ENCODE results near the gene CRYBG1.

Gene CRYBG1, protein sequence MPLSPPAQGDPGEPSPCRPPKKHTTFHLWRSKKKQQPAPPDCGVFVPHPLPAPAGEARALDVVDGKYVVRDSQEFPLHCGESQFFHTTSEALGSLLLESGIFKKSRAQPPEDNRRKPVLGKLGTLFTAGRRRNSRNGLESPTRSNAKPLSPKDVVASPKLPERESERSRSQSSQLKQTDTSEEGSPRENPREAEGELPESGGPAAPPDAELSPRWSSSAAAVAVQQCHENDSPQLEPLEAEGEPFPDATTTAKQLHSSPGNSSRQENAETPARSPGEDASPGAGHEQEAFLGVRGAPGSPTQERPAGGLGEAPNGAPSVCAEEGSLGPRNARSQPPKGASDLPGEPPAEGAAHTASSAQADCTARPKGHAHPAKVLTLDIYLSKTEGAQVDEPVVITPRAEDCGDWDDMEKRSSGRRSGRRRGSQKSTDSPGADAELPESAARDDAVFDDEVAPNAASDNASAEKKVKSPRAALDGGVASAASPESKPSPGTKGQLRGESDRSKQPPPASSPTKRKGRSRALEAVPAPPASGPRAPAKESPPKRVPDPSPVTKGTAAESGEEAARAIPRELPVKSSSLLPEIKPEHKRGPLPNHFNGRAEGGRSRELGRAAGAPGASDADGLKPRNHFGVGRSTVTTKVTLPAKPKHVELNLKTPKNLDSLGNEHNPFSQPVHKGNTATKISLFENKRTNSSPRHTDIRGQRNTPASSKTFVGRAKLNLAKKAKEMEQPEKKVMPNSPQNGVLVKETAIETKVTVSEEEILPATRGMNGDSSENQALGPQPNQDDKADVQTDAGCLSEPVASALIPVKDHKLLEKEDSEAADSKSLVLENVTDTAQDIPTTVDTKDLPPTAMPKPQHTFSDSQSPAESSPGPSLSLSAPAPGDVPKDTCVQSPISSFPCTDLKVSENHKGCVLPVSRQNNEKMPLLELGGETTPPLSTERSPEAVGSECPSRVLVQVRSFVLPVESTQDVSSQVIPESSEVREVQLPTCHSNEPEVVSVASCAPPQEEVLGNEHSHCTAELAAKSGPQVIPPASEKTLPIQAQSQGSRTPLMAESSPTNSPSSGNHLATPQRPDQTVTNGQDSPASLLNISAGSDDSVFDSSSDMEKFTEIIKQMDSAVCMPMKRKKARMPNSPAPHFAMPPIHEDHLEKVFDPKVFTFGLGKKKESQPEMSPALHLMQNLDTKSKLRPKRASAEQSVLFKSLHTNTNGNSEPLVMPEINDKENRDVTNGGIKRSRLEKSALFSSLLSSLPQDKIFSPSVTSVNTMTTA (N-terminal part only)

DNA sequence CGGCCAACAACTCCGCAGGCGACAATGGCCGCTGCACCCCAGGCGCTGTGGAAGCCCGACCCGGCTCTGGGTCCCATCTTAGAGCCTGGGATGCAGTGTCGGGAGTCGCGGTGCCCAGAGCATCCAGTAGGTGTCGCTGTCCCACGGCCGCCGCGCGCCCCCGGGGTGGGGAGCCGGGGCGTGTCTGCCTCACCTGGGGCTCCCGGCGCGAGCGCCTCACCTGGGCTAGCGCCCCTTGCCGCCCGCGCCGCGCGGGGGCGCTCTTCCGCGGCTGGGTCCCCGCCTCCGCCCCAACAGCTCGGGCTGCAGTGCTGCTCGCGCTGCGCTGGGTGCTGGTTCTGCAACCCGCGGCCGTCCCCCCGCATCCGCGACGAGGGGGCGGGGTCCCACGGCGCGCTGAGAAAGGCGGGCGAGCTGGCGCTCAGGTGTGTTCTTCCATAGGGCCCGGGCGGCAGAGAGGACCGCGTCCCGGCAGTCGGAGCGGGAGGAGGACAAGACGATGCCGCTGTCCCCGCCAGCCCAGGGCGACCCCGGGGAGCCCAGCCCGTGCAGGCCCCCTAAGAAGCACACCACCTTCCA is at the start of gene CRYBG1:
CRYBG1 (plus strand) TSS at position 308 of the 579 bp plus-strand sequence; CDS start at position 500, 192 bp downstream.
- Mint-ChIP-seq H3K4me1 (ENCODE audit: low read depth) (peaks cover 10% of the 10 kb centered on the region), H3K27me3 (peaks cover 36% of the 10 kb centered on the region), H3K36me3 (no peaks in the 10 kb centered on the region), H3K4me3 (peak within 1 kb of the TSS; percentile 78), H3K27ac (no peak within 1 kb of the TSS), H3K9me3 (ENCODE audit: low read depth) (no peaks in the 10 kb centered on the region)

DNA sequence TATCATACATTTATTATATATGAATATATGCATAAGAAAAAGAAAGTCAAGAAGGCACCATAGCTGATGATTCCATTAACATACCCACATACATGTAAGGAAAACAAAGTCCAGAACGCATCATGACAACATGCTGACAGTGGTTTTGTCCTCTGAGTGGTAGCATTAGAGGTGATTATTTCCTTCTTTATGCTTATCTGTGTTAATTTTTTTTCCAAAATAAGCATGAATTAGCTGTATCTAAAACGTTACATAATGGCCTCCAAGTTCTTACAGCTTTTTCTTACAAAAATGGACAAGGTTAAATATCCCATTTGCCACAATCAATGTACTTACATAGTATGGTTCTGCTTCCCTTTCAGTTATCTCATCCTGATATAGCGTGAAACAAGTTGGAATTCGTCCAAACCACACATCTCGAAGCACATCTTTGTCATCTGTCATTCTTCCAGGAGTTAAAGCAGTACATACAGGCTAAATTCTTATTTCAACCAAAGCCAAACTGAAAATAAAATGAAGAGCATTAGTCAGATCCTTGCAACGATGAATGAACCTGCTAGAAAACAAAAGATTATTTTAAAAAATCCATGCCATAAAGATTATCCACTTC is 44.6 kb upstream of the CRYBG1 start:
- Mint-ChIP-seq H3K4me1 (ENCODE audit: low read depth) (peaks cover 77% of the 10 kb centered on the region), H3K36me3 (peaks cover 23% of the 10 kb centered on the region), H3K4me3 (no peak overlapping the region), H3K27ac (no peak overlapping the region), H3K27me3 (no peaks in the 10 kb centered on the region), H3K9me3 (ENCODE audit: low read depth) (no peaks in the 10 kb centered on the region)

DNA sequence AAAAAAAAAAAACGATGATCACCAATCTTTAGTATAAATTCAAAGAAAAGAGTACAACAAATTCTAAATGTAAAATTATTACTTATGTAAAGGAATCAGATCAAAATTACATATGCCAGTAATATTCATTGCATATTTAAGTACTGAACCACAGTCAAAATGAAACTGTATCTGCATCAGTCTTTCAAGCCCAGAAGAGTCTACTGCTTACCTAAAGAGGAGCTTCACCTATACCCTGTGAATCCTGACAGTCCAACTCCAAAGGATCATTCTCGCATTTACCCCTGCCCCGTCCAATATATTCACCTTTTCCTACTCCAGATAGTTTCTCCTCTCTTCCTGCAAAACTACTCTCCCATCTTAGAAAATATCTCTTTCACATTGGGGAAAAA is 44.1 kb upstream of the CRYBG1 start:
- Mint-ChIP-seq H3K27ac (no peak overlapping the region), H3K36me3 (peaks cover 19% of the 10 kb centered on the region), H3K4me1 (ENCODE audit: low read depth) (peaks cover 76% of the 10 kb centered on the region), H3K27me3 (no peaks in the 10 kb centered on the region), H3K9me3 (ENCODE audit: low read depth) (no peaks in the 10 kb centered on the region), H3K4me3 (no peak overlapping the region)

DNA sequence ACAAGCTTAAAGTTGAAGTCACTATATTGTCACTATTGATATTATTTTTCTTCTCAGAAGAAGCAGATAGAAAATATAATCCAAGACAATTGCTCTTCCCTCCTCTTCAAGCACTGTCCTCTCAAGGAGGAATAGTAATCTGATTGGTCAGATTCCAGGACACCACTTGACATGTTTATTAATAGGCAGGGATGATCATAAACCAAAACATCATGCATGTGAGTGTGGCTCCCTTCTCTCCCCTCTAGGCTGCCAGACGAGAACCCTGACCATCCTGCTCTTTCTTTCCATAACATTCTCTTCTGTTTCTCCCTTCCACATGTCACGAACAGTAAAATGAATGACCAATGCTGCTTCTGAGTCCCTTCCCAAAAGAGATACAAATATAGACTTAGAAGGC is 42.5 kb upstream of the CRYBG1 start:
- no peak overlapping the region for H3K4me3 Mint-ChIP-seq
- H3K27me3 Mint-ChIP-seq, result no peaks in the 10 kb centered on the region
- H3K9me3 Mint-ChIP-seq (ENCODE audit: low read depth), result no peaks in the 10 kb centered on the region
- peaks cover 10% of the 10 kb centered on the region for H3K36me3 Mint-ChIP-seq
- peaks cover 78% of the 10 kb centered on the region for H3K4me1 Mint-ChIP-seq (ENCODE audit: low read depth)
- H3K27ac Mint-ChIP-seq, result no peak overlapping the region

DNA sequence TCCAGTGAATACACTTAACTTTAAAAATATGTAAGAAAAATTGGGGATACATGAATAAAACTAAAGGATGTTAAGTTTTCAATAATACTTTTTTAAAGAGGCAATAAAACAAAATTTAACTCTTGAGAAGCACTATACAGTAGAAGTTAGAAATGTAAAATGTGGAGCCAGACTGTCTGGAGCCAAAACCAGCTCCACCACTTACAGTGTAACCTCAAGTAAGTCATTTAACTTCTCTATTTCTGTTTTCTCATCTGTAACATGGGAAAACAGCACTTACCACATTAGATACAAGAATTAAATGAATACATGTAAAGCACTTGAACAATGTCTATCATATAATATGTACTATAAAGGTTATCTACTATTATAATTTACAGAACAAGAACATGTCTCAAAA is 41.7 kb upstream of the CRYBG1 start:
- Mint-ChIP-seq H3K36me3 (peaks cover 8% of the 10 kb centered on the region), H3K27me3 (no peaks in the 10 kb centered on the region), H3K4me3 (no peak overlapping the region), H3K27ac (no peak overlapping the region), H3K4me1 (ENCODE audit: low read depth) (peaks cover 78% of the 10 kb centered on the region), H3K9me3 (ENCODE audit: low read depth) (no peaks in the 10 kb centered on the region)

DNA sequence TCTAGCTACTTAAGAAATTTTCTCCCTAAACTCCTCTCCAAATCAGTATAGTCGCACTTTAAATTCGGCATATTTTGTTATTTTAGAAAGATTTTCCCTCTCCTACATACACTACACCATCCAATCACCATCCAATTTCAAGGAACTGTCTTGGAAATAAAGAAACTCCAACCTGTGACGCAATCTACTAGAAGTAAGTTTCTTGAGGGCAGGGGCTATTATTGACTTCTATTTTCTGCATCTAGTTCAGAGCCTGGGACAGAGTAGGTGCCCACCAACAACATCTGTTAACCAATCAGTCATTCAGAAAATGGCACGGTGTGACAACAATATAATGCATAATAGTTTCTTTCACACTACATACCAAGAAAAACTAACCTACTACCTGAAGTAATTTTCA is 38.6 kb upstream of the CRYBG1 start:
- H3K27me3 Mint-ChIP-seq, result no peaks in the 10 kb centered on the region
- no peaks in the 10 kb centered on the region for H3K9me3 Mint-ChIP-seq (ENCODE audit: low read depth)
- no peak overlapping the region for H3K4me3 Mint-ChIP-seq
- H3K4me1 Mint-ChIP-seq (ENCODE audit: low read depth), result peaks cover 74% of the 10 kb centered on the region
- no peak overlapping the region for H3K27ac Mint-ChIP-seq
- H3K36me3 Mint-ChIP-seq, result peaks cover 2% of the 10 kb centered on the region

DNA sequence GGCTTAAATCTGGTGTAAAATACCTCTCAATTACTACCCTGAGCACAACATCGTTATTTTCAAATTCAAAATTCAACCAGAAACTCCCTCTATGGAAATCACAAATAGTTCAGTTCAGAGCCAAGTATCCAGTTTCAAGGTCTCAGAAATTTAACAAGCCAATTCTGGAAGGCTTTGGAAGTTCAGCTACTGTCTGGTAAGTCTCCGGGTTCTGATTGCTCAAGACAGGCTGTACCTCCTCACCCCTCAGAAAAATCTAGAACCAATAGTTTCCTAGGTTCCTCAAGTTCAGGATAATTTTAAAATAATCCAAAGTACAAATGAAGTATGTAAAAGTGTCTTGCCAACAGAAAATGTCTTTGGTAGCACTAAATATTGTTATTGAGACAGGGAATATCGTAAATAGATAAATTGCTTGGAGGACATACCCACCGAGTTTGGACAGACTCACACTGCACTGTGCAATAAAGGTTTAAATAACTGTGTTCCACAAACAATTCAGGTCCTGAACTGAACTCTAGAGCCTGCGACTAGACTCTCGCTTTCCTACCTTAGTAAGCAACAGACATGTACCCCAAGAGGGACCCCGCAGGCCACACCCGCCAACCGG is 35.7 kb upstream of the CRYBG1 start:
- Mint-ChIP-seq H3K27ac (peak overlapping the region; percentile 98), H3K4me1 (ENCODE audit: low read depth) (peaks cover 55% of the 10 kb centered on the region), H3K27me3 (peaks cover 2% of the 10 kb centered on the region), H3K36me3 (peaks cover 2% of the 10 kb centered on the region), H3K9me3 (ENCODE audit: low read depth) (no peaks in the 10 kb centered on the region), H3K4me3 (peak overlapping the region; percentile 99)

DNA sequence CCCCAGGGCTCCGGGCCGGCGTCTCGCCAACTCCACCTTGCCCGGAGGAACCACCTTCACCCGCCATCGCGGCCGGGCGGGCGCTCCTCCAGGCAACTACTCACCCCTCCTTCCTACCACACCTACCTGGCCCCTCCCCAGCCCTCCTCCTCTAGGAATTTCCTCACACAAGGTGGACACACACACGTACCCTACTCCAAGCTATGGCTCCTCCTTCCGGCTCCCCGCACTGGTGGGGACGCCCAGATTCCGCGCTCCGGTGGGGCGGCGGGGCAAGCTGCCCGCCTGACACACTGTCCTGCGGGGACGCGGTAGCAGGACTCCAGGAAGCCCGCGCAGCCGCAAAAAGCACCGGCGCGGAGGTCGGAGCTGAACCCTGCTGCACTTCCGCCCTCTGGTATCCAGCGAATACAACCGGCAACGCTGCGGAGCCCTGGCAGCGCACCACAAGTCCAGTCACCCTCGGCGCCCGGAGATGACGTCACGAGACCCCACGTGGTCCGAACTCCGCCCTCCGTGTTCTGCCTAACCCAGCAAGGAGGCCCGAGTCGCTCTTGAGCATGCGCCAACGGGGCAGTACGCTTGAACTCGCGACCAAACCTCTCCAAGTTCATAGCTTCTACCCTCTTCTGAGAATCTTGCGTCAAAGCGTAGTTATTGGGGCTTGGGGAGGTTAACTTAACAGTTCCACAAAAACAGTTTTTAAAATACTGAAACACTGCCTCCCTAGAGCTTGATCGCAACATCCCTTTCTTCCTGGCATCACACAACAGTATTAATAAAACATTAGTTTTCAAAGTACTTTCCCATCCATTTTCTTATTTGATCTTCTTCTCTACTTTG is 35.0 kb upstream of the CRYBG1 start, which contains the start of gene ATG5:
ATG5 (minus strand) TSS at position 425 of the 843 bp plus-strand sequence. CDS start 9,552 bp downstream, outside the sequence.
- H3K27me3 Mint-ChIP-seq, result peaks cover 4% of the 10 kb centered on the region
- peaks cover 48% of the 10 kb centered on the region for H3K4me1 Mint-ChIP-seq (ENCODE audit: low read depth)
- H3K36me3 Mint-ChIP-seq, result peaks cover 2% of the 10 kb centered on the region
- peak within 1 kb of the TSS; percentile 99 for H3K4me3 Mint-ChIP-seq
- H3K9me3 Mint-ChIP-seq (ENCODE audit: low read depth), result no peaks in the 10 kb centered on the region
- H3K27ac Mint-ChIP-seq, result peak within 1 kb of the TSS; percentile 98

DNA sequence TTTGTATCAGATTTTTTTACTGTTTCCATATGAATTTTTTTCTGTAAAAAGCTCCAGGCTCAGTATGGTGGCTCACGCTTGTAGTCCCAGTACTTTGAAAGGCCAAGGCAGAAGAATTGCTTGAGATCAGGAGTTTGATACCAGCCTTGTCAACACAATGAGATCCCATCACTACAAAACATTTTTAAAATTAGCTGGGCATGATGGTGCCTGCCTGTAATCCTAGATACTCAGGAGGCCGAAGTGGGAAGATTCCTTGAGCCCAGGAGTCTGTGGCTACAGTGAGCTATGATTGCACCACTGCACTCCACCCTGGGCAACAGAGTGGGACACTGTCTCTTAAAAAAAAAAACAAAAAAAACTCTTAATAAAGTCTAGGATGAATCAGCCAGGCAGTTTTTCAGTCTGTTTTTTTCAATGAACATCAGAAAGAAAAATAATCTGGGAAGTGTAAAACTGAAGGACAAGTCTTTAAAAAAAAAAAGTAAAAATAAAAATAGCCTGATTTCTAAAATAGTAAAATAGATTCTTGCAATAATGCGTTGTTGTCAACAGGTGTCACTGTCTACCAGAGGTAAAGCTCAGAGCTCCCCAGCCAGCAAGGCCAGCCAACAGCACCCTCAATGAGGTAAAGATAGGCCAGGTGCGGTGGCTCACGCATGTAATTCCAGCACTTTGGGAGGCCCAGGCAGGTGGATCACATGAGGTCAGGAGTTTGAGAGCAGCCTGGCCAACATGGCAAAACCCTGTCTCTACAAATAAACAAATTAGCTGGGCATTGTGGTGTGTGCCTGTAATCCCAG is 25.7 kb upstream of the CRYBG1 start:
- H3K4me3 Mint-ChIP-seq, result no peak overlapping the region
- H3K27ac Mint-ChIP-seq, result no peak overlapping the region
- peaks cover 2% of the 10 kb centered on the region for H3K36me3 Mint-ChIP-seq
- no peaks in the 10 kb centered on the region for H3K9me3 Mint-ChIP-seq (ENCODE audit: low read depth)
- H3K4me1 Mint-ChIP-seq (ENCODE audit: low read depth), result peaks cover 4% of the 10 kb centered on the region
- H3K27me3 Mint-ChIP-seq, result peaks cover 24% of the 10 kb centered on the region

DNA sequence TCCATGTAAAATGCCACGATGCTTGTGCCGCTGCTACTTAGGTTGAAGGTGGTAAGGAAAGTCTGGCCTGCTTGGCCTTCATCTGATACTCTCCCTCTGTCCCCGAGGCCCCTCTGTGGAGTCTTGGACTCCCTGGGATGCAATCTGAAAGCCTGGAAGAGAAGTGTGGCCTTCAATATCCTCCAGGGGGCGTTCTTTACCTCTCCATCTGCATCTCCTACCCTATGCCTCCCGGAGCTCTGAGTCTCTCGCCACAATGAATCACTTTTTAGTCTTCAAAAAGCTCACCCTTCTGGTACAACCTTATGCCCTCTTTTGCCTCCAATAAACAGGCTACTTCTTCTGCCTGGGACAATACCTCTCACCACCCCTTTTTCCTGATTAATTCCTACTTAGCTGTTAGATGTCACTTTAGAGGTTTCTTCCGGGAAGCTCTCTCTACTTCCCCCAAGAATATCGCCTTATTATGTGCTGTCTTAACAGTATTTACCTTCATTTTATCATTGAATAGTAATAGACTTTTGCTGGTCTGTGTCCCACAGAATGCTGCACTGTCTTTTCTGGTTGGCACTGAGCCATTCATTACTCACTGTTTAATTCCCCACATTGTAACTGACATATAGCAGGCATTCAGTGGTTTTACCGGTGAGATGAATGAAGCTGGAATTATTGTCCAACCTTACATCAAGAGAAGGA is 21.0 kb upstream of the CRYBG1 start:
- H3K27me3 Mint-ChIP-seq, result peaks cover 20% of the 10 kb centered on the region
- no peak overlapping the region for H3K27ac Mint-ChIP-seq
- peak overlapping the region; percentile 28 for H3K4me3 Mint-ChIP-seq
- peaks cover 2% of the 10 kb centered on the region for H3K36me3 Mint-ChIP-seq
- peaks cover 4% of the 10 kb centered on the region for H3K4me1 Mint-ChIP-seq (ENCODE audit: low read depth)
- no peaks in the 10 kb centered on the region for H3K9me3 Mint-ChIP-seq (ENCODE audit: low read depth)

DNA sequence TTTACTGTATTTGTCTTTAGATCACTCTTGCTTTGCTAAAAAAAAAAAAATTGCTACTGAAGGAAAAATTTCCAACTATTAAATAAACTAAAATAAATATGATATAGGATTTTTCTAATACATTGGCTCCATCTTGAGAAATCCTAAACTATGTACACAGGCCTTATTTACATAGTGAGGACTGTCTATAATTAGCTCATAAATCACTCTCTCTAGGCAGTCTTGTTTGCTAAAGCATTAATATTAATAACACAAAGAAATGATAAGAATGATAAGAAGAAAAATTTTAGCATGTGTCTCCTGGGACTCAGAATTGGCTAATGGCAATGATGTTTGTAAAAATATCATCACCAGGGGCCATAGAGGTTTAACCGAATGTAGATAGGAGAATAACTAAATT is 13.3 kb upstream of the CRYBG1 start:
- Mint-ChIP-seq H3K36me3 (no peaks in the 10 kb centered on the region), H3K9me3 (ENCODE audit: low read depth) (no peaks in the 10 kb centered on the region), H3K27ac (no peak overlapping the region), H3K4me1 (ENCODE audit: low read depth) (no peaks in the 10 kb centered on the region), H3K27me3 (peaks cover 11% of the 10 kb centered on the region), H3K4me3 (no peak overlapping the region)

DNA sequence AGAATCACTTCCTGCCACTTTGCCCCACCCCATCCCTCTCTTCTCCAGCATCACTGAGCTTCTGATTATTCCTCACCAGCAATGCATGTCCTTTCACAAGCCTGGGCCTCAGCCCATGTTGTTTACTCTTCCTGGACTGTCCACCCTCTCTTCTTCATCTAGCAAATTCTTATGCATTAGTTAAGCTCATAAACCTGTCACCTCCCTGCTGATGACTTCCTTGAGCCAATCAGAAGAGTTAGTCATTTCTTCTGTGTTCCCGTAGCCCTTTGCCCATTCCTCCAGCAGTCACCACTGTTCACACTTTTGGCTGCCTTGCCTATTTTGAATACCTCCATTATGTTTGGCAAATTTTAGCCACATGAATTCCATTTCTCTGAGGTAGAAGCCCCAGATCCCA is 4.1 kb upstream of the CRYBG1 start:
- peaks cover 5% of the 10 kb centered on the region for H3K9me3 Mint-ChIP-seq (ENCODE audit: low read depth)
- no peak overlapping the region for H3K4me3 Mint-ChIP-seq
- no peaks in the 10 kb centered on the region for H3K36me3 Mint-ChIP-seq
- H3K4me1 Mint-ChIP-seq (ENCODE audit: low read depth), result peaks cover 8% of the 10 kb centered on the region
- no peak overlapping the region for H3K27ac Mint-ChIP-seq
- peaks cover 42% of the 10 kb centered on the region for H3K27me3 Mint-ChIP-seq

Data from activated naive CD8-positive, alpha-beta T cell (primary cell).